ENCODE measurements around the gene ATE1.
"Not testable (repeated sequence)": the region's sequence is repeated elsewhere in the genome, so short reads cannot be mapped to it uniquely, and the experiment has no call there.

Gene ATE1

GRCh38 chr10:121832647-121833046 is 95.2 kb downstream of the ATE1 start:
- DNase-seq (ENCODE audit: low spot score) = no peak

DNA sequence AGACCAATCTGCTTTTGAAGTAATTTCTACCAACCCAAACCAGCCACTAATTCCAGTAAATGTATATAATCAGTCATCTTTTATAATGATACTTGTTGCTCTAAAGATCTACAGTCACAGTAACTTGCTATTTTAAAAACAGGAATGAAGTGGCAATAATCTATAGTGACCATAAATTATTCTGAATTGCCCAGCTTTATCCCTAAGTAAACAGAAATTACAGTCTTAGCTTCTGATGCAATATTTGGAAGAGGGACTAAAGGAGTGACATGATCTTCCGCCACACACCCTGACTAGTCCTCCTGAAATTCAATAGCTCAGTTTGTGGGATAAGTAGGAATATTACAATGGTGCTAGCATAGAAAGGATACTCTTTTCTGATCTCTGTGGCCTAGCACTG is 96.1 kb downstream of the ATE1 start:
- DNase-seq (ENCODE audit: low spot score) = no peak

DNA sequence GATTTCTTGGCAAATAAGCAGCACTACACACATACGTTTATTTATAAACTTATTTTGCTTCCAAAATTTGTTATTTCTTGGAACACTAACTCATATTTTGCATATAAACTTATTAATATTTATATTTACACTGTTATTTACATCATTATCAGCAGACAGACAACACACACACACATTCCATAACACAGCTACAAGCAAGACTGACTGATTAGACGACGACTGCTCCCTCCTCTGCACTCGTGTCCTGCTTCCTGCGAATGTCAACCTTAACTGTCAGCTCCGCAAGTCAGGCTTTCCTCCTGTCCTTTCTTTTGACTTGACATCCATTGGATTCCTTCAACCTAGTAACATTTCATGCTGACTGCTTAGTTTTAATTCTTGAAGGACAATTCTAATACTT is 96.6 kb downstream of the ATE1 start:
- DNase-seq (ENCODE audit: low spot score) = no peak

- no peak for DNase-seq (ENCODE audit: low spot score)
Observed at GRCh38 chr10:121830101-121830500, 97.7 kb downstream of the ATE1 start.

GRCh38 chr10:121828045-121828444 is 99.8 kb downstream of the ATE1 start:
- DNase-seq (ENCODE audit: low spot score) = no peak

- not testable (repeated sequence) for DNase-seq (ENCODE audit: low spot score)
Observed at GRCh38 chr10:121826773-121827172, 101.1 kb downstream of the ATE1 start.

DNA sequence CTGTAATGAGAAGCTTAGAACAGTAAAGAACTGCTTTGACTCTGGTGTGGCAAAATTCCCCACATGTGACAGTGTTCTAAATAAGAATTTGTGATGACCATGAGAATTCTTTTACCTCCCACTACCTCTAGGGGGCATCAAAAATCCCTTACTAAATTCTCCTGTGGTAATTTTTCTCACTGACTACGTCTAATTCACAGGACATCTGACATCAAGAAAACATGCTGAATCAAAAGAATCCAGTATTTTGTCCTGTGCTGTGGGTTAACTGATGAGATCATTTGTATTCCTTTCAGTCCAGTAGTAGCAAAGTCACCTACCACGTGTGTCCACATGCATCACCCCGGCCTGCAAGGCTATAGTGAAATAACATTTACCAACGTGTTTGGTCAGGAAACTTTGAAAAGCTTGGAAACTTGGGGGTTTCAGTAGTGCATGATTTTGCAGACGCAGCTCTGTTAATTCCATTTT is 103.8 kb downstream of the ATE1 start:
- DNase-seq (ENCODE audit: low spot score) = peak; percentile 27

- no peak for DNase-seq (ENCODE audit: low spot score)
Observed at GRCh38 chr10:121822724-121823123, 105.1 kb downstream of the ATE1 start.

- no peak for DNase-seq (ENCODE audit: low spot score)
Observed at GRCh38 chr10:121822180-121822579, 105.7 kb downstream of the ATE1 start.

DNA sequence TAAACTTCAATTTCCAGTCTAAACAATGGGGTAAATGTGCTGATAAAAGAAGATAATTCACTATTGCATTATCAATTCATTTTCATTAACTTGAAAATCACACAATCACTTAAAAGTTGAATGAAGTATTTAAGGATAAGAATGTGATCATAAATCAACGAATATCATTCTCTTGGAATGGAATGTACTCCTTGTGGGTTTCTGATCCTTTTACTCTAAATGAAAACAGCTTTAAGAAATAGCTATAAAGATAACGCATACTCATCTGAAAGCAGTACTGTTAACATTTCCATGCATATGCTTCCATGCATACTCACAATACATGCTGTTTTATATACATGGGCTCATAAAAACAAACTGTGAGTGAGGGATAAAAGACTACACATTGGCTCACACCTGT is 108.8 kb downstream of the ATE1 start:
- no peak for DNase-seq (ENCODE audit: low spot score)

GRCh38 chr10:121818599-121818998 is 109.2 kb downstream of the ATE1 start:
- DNase-seq (ENCODE audit: low spot score) = no peak

- no peak for DNase-seq (ENCODE audit: low spot score)
Observed at GRCh38 chr10:121816197-121816596, 111.6 kb downstream of the ATE1 start.

DNA sequence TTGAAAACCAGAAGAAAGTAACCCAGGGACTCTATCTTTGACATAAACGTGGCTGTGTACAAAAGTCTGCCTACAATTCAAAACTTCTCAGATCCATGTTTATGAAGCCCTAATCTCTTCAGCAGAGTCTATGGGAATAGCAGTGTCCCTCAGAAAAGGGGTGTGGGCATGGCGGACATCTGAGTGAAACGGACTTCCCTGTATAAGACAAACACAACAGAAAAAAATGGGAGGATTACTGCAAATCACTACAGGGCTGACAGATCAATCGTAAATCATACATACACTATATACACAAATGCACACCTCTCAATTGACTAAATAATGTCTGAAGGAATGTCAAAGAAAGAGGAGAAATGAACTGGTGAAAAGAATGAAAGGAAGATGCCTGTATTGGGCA is 114.0 kb downstream of the ATE1 start:
- no peak for DNase-seq (ENCODE audit: low spot score)

- DNase-seq (ENCODE audit: low spot score) = no peak
Observed at GRCh38 chr10:121813211-121813815, 114.5 kb downstream of the ATE1 start.

DNA sequence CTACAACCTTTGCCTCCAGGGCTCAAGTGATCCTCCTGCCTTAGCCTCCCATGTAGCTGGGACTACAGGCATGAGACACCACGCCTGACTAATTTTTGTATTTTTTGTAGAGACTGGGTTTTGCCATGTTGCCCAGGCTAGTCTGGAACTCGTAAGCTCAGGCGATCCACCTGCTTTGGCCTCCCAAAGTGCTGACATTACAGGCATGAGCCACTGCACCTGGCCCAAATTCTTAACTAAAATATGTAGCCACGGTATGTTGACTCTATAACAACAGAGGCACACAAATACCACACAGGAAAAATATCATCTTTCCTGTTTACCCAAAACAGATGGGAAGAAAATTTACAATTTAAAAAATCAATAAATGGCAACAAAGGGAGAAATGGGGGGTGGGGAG is 115.8 kb downstream of the ATE1 start:
- no peak for DNase-seq (ENCODE audit: low spot score)

DNA sequence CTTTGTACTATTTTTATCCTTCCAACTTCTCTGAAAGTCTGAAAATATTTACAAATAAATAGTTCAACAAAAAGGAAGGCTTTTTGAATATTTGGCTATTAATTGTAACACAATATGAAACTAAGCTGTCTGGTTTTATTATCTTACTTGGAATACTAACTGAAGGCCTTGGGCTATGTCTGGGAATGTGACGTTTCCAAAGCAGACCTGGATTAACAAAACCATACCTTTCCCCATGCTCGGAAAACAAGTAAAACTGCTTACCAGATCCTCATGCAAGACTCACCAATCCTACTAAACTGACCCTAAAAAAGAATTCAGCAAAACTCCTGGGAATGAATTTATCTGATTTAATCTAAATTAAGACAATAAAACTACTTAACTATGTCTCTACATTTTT is 116.4 kb downstream of the ATE1 start:
- DNase-seq (ENCODE audit: low spot score) = no peak

DNA sequence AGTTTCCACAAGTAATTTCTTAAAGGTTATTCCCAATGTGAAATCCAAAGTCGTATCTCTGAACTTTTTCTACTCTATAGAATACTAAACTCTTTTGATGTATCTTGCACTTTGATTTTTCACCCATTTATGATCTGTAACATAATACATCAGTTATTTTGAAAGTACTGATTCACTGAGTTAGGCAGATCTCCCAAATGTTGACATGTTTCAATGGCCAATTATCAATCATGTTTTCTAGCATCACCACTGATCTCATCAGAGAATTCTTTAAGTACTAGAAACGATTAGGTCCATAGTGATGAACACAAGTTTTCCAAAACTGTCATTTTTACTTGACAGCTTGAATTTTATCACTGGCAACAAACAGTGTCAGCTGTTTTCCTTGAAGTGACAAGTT is 119.0 kb downstream of the ATE1 start:
- no peak for DNase-seq (ENCODE audit: low spot score)

DNA sequence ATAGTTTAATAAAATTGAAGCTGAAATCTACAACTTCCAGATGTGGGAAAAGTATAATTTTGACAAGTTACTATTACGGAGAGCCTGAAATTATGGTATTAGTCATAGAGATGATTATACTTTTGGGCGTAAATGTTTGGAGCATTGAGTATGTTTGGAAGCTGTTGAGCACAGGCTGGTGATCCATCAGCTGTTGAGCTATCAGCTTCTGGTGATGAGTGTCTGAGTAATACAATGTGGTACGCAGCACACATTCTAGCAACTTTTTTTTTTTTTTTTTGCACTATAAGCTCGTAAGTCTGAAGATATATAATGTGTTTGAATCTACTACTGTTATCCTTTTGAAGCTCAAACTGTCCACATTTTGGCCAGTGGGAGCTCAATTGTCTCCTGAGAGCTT is 123.4 kb downstream of the ATE1 start:
- no peak for DNase-seq (ENCODE audit: low spot score)

- DNase-seq (ENCODE audit: low spot score) = no peak
Observed at GRCh38 chr10:121803611-121804010, 124.2 kb downstream of the ATE1 start.

DNA sequence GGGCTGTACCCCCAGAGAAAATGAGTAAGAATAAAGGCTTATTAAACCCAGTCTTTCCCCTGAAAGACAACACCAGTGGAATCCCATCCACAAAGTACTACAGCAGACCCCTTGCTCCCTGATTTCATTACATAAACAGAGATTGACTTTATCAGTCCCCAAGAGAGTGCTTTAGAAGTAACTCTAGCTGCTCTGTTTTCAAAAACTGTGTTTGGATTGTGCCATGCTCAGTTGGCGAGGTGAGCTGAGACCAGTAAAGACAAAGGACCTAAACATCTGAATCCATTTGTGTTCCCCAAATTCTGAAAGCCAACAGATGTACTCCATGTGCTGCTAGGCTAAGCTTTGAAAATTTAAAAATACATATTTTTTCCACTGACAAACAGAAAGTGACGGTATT is 127.0 kb downstream of the ATE1 start:
- peak; percentile 84 for DNase-seq (ENCODE audit: low spot score)

DNA sequence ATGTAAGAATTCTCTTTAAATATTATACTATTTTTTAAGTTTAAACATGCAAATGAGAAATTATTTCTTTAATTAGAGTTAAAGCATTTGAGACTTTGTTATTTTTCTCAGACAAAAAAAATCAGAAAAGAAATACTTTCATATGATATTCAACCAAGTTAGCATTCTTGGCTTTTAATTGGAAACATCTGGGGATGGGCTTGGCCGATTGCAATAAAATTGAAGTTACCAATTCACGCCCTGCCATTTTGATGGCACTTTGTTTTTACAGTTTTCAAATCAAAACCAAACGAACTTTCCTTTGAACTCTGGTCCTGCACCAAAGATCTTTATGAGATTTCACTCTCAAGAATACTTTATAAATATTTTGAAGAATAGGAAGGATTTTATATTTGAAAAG is 127.7 kb downstream of the ATE1 start:
- DNase-seq (ENCODE audit: low spot score) = no peak

GRCh38 chr10:121797490-121797889 is 130.3 kb downstream of the ATE1 start:
- DNase-seq (ENCODE audit: low spot score) = no peak

GRCh38 chr10:121796342-121796741 is 131.5 kb downstream of the ATE1 start:
- DNase-seq (ENCODE audit: low spot score) = no peak

DNA sequence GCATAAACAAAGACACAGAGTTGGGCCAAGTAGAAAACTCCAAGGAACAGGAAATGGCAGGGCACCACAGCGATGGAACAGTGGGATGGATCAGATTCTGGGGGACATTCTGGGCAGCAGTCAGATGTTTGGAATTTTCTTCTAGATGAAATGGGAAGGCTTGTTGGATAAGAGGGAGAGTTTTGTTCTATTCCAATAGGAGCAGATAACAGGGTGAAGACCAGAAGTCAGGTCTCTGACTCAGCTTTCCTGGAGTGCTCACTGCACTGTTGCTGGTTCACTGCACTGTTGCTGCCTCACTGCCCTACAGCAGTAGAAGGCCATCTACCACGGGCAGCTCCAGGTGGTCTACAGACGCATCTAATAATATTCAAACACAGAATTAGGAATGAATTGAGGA is 135.6 kb downstream of the ATE1 start:
- no peak for DNase-seq (ENCODE audit: low spot score)
